A375 (cell line): ENCODE data around the gene SERPINE1. TPM values are rescaled to one million over a fixed set of nuclear protein-coding genes. Genes with fewer than 3 reads are reported as not detected.

Source experiments
- small RNA-seq: library from RNA; depleted of rRNA; stranded (forward); fragments of <200 nt; gene quantifications from one replicate; pipeline ENCODE3, GENCODE V24; 2014
- total RNA-seq: library from RNA; depleted of rRNA; stranded (reverse); fragments of >200 nt; shearing (Covaris generic); gene quantifications from 2 replicates; pipeline ENCODE4 v1.2.3, GENCODE V29; 2014; rRNA removed

The SERPINE1 gene
- total RNA-seq = 1.4 TPM in 2 replicates

DNA sequence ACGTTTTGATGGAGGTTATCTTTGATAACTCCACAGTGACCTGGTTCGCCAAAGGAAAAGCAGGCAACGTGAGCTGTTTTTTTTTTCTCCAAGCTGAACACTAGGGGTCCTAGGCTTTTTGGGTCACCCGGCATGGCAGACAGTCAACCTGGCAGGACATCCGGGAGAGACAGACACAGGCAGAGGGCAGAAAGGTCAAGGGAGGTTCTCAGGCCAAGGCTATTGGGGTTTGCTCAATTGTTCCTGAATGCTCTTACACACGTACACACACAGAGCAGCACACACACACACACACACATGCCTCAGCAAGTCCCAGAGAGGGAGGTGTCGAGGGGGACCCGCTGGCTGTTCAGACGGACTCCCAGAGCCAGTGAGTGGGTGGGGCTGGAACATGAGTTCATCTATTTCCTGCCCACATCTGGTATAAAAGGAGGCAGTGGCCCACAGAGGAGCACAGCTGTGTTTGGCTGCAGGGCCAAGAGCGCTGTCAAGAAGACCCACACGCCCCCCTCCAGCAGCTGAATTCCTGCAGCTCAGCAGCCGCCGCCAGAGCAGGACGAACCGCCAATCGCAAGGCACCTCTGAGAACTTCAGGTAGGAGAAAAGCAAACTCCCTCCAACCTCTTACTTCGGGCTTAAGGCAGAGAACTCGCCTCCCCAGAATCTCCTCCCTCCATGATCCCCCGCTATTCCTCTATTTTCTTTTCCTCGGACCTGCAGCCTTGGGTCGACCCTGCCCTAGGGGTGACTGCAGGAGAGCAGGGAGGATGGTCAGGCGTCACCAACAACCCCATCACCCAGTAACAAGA lies at the start of gene SERPINE1:
Gene SERPINE1, plus strand, starts transcription at position 454 of the 809 bp plus-strand sequence. CDS start 1,290 bp downstream, outside the sequence.

DNA sequence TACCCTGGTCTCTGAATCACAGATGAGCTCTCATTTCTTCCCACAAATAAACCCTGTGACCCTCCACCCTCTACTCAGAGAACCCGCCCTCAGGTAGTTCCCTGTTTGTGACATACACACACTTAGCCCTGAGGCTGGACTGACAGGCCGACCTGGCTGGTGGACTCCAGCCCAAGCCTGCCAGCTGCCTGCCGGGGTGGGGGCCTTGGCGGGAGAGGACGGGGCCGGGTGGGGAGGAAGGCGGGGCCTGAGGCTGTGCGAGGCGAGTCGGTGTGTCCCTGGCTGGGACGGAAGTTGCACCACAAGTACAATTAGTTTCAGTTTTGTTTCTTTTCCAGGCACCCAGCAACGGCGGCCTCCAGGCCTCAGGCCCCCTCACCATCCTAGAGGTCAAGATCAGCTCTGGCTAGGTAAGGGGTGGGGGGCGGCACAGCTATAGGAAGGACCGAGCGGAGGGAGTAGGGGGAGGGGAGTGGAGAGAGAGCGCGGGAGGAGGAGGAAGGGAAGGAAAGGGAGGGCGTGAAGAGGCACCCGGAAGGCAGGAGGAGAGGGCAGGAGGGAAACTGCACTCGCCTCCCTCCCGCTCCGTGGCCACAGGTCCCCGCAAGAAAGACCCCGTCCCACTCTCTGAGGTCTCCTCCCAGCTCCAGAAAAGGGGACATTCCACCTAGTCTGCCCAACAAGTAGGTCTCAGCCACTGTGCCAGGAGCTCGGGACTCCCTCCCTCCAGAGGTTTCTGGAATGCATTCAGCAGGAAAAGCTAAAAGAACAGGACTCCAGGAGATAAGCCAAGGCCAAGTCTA lies 41.5 kb upstream of the SERPINE1 start, which contains the start of gene TRIM56:
Gene TRIM56, plus strand, starts transcription at position 320 of the 803 bp plus-strand sequence. CDS start 1,832 bp downstream, outside the sequence.

DNA sequence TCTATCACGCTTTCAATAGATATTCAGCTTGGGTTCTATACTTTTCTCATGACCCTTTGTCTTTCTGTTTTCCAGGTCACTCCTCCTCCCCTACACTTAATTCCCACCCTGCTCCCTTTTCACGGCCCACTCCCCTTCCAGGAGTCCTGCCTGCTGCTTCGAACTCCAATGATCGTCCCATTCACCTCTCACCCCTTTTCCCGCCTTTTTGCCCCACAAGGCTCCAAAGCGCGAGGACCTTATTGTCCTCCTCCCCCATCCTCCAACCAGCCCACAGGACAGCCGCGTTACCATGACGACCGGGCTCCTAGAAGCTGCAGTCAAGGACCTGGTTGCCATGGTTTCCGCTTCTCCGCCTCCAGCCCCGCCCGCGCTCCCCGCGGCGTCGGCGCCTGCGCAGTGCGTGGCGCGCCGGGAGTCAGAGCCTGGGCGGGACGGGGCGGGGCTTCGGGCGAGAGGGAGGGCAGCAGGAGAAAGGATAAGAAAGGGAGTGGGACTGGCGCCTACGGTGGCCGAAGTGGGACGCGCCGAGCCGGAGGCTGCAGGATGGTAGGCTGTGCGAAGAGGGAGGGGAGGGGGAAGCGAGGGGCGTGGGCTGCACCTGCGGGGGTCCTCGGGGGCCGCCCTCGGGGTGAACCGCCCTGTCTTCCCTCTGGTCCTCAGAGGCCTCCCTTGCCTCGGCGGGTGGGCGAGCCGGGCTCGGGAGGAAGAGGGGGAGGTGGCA lies 27.2 kb downstream of the SERPINE1 start, which contains the start of gene AP1S1:
Gene AP1S1, plus strand, starts transcription at position 508 of the 724 bp plus-strand sequence. Its CDS starts 39 bp downstream, at position 547.

DNA sequence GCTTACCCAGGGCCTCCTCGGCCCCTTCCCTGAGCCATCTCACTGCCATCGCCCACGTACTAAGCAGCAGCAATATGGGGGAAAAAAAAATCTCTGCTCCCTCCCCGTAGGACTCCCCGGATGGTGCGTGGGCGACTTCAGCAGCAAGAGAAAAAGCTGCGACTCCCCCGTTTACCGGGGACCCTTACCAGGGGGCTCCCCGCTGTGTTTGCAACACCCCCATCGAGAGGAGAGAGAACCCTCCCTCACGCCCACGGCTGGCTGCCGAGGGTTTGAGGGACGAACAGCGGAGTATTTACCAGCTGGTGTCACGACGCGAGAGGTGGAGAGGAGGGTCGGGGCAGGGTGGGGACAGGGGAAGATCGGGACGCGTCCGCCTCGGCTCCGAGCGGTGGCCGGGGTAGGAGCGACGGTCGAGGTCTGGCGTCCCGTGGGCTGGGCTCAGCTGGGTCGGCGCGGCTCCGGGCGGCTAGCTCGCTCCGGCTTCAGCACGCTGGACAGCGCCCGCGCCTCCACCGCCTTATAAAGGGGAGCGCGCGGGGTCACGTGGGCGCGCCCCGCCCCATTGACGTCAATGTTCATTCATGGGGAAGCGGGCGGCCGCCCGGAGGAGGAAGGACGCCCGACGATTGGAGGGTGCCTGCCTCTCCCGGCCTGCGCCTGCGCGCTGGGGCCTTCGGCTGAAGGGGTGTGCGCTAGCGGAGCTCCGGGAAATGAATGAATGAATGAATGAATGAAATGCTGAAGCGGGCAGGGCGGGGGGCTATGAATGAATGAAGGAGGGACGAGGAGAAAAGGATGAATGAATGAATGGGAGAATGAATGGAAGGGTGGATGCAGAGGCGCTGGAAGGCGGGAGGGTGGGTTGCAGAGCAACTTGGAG lies 38.4 kb downstream of the SERPINE1 start, which contains the start of gene VGF:
Gene VGF, minus strand, starts transcription at position 495 of the 883 bp plus-strand sequence. CDS start 726 bp downstream, outside the sequence.

DNA sequence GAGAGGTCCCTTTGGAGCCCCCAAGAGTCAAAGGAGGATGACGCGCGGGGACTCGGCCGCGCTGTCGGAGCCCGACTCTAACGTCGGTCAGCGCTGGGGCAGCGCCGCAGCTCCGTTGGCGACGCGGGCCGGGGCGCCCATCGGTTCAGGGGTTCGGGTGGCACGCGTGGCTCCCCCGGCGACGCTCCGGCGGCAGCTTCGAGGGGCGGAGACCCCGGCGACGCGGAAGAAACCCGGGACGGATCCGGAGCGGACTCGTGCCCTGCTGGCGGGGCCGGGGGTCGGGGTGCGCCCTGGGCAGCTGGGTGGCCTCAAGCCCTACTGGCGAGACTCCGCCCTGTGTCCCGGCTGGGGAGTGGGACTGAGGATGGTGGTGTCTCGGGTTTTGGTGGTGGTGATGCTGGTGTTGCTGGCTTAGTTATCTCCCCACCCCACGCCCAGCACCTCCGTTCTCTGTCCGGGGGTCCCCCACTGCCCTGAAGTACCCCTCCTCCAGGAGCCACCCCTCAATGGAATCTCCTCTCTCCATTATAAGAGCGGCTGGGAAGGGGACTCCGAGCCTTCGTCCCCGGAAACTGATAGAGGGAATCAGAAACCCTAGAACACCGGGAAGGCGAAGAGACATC lies 53.3 kb downstream of the SERPINE1 start, which contains the start of gene NAT16:
Gene NAT16, minus strand, starts transcription at position 164 of the 626 bp plus-strand sequence. CDS start 5,486 bp downstream, outside the sequence.

Small RNA genes lying within 50 kb of the gene (small RNA-seq; reads per million reads assigned to genes)
- gene MIR4653 = not detected

Other genes with a start within 250 kb of the SERPINE1 start
- 12.3 and 16.0 TPM in 2 replicates for gene UFSP1, start 237.4 kb upstream of the SERPINE1 start, total RNA-seq
- 0.29 TPM in 1 of 2 replicates, not detected in the other for gene ACHE, start 231.2 kb upstream of the SERPINE1 start, total RNA-seq
- not detected in 2 replicates for gene MUC3A, start 177.6 kb upstream of the SERPINE1 start, total RNA-seq
- gene MUC12, start 157.5 kb upstream of the SERPINE1 start, total RNA-seq = not detected in 2 replicates
- gene MUC17, start 107.0 kb upstream of the SERPINE1 start, total RNA-seq = not detected in 2 replicates
- 11.0 and 13.3 TPM in 2 replicates for gene TRIM56, start 41.6 kb upstream of the SERPINE1 start, total RNA-seq
- gene AP1S1, start 27.4 kb downstream of the SERPINE1 start, total RNA-seq = 344 and 361 TPM in 2 replicates
- 338 and 362 TPM in 2 replicates for gene VGF, start 38.5 kb downstream of the SERPINE1 start, total RNA-seq
- 0.05 and 0.11 TPM in 2 replicates for gene NAT16, start 53.2 kb downstream of the SERPINE1 start, total RNA-seq
- not detected in 2 replicates for gene MOGAT3, start 73.9 kb downstream of the SERPINE1 start, total RNA-seq
- 232 and 262 TPM in 2 replicates for gene PLOD3, start 90.5 kb downstream of the SERPINE1 start, total RNA-seq
- gene ZNHIT1, start 91.1 kb downstream of the SERPINE1 start, total RNA-seq = 154 and 183 TPM in 2 replicates
- 6.2 and 8.5 TPM in 2 replicates for gene CLDN15, start 110.7 kb downstream of the SERPINE1 start, total RNA-seq
- 296 and 304 TPM in 2 replicates for gene FIS1, start 118.0 kb downstream of the SERPINE1 start, total RNA-seq
- gene IFT22, start 194.7 kb downstream of the SERPINE1 start, total RNA-seq = 24.5 and 29.0 TPM in 2 replicates
- not detected in 2 replicates for gene COL26A1, start 235.8 kb downstream of the SERPINE1 start, total RNA-seq